Body of pancreas (tissue), 4 donors: ENCODE measurements around the gene VTI1A.

Experiments used
- POLR2A ChIP-seq, 3 donors: fragments of 450-650 bp; IDR thresholded peaks; one replicate each; pipeline ENCODE4 v1.6.1; 2016; ENCODE audit warnings: antibody characterized with exemption in 3 of 3, mild to moderate bottlenecking in 2 of 3
- TF ChIP-seq, protein P1 (sequence below), 7 experiments: fragments of 450-650 bp in 4 of 7; fragments of 200-600 bp in 3 of 7; sonication (generic) in 3 of 7; IDR thresholded peaks; one replicate each; pipeline ENCODE4 v1.5.1; 2016 to 2019; ENCODE audit warnings: antibody characterized with exemption in 7 of 7

GRCh38 chr10:112559349-112559748 lies 112.3 kb downstream of the VTI1A start:
- TF ChIP-seq, protein P1, sequence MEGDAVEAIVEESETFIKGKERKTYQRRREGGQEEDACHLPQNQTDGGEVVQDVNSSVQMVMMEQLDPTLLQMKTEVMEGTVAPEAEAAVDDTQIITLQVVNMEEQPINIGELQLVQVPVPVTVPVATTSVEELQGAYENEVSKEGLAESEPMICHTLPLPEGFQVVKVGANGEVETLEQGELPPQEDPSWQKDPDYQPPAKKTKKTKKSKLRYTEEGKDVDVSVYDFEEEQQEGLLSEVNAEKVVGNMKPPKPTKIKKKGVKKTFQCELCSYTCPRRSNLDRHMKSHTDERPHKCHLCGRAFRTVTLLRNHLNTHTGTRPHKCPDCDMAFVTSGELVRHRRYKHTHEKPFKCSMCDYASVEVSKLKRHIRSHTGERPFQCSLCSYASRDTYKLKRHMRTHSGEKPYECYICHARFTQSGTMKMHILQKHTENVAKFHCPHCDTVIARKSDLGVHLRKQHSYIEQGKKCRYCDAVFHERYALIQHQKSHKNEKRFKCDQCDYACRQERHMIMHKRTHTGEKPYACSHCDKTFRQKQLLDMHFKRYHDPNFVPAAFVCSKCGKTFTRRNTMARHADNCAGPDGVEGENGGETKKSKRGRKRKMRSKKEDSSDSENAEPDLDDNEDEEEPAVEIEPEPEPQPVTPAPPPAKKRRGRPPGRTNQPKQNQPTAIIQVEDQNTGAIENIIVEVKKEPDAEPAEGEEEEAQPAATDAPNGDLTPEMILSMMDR (IDR thresholded peaks at IDR 0.05) = no peak
- no peak for TF ChIP-seq POLR2A (IDR thresholded peaks at IDR 0.05)
